ENCODE data around the gene ASIC3.
"Not testable (repeated sequence)": the region's sequence is repeated elsewhere in the genome, so short reads cannot be mapped to it uniquely, and the experiment has no call there.

ASIC3 gene

GRCh38 chr7:151014950-151015349, 33.4 kb upstream of the ASIC3 start:
- DNase-seq, result no peak

GRCh38 chr7:151015967-151016366, 32.4 kb upstream of the ASIC3 start:
- no peak for DNase-seq

GRCh38 chr7:151016505-151016904, 31.8 kb upstream of the ASIC3 start:
- no peak for DNase-seq

- no peak for DNase-seq
Observed at GRCh38 chr7:151016942-151017341, 31.4 kb upstream of the ASIC3 start.

- DNase-seq, result no peak
Observed at GRCh38 chr7:151017370-151017952, 30.9 kb upstream of the ASIC3 start.

- DNase-seq, result peak; percentile 73
Observed at GRCh38 chr7:151017953-151018420, 30.3 kb upstream of the ASIC3 start.

- DNase-seq, result peak; percentile 58
Observed at GRCh38 chr7:151018421-151019129, 29.8 kb upstream of the ASIC3 start.

- no peak for DNase-seq
Observed at GRCh38 chr7:151019130-151019447, 29.2 kb upstream of the ASIC3 start.

GRCh38 chr7:151020231-151020630, 28.1 kb upstream of the ASIC3 start:
- DNase-seq, result no peak

GRCh38 chr7:151023232-151023631, 25.1 kb upstream of the ASIC3 start:
- no peak for DNase-seq

GRCh38 chr7:151024435-151025056, 23.8 kb upstream of the ASIC3 start, which contains the start of gene ATG9B:
Gene ATG9B (minus strand): TSS chr7:151024494. CDS start chr7:151024423, 71 bp downstream.
- DNase-seq, result no peak

- DNase-seq, result no peak
Observed at GRCh38 chr7:151025924-151026671, 22.2 kb upstream of the ASIC3 start.

GRCh38 chr7:151026771-151027727, 21.3 kb upstream of the ASIC3 start:
- not testable (repeated sequence) for DNase-seq

GRCh38 chr7:151027728-151028130, 20.6 kb upstream of the ASIC3 start:
- not testable (repeated sequence) for DNase-seq

GRCh38 chr7:151028131-151028947, 20.0 kb upstream of the ASIC3 start, which contains the start of gene ABCB8:
Gene ABCB8 (plus strand): TSS chr7:151028450. CDS start chr7:151028516, 66 bp downstream.
- peak; percentile 99 for DNase-seq

GRCh38 chr7:151028948-151029501, 19.3 kb upstream of the ASIC3 start:
- no peak for DNase-seq

GRCh38 chr7:151031011-151031410, 17.3 kb upstream of the ASIC3 start:
- no peak for DNase-seq

GRCh38 chr7:151032936-151033863, 15.1 kb upstream of the ASIC3 start:
- DNase-seq, result no peak

GRCh38 chr7:151033864-151034249, 14.5 kb upstream of the ASIC3 start:
- DNase-seq, result no peak
